SIG-M5 treated with dmso at 0.1 percent for 504 hours (cell line): Measurements from ENCODE around the gene SHISA3.

Source experiments
- DNase-seq: peaks from one replicate; lab custom pipeline; 2025; ENCODE audit not compliant: unreplicated experiment; lab: John Stamatoyannopoulos, UW

SHISA3 gene

DNA sequence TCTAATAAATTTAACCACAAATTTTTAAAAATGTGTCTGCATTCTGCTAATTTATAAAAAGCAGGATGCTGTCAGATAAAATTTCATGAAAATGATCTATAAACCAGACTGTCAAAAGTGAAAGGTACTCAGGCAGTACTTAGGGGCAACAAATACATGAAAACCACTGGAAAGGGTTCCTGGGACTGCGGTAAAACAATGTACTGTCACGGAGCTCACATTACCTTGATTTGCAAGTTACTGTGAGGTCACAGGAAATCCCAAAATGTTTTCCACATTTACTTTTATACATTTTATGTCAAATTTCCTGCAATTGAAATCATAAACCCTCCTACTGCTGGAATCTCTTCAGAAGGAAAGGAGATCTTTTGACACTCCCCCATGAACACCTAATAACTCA is 45.3 kb downstream of the SHISA3 start:
- DNase-seq: no peak

DNA sequence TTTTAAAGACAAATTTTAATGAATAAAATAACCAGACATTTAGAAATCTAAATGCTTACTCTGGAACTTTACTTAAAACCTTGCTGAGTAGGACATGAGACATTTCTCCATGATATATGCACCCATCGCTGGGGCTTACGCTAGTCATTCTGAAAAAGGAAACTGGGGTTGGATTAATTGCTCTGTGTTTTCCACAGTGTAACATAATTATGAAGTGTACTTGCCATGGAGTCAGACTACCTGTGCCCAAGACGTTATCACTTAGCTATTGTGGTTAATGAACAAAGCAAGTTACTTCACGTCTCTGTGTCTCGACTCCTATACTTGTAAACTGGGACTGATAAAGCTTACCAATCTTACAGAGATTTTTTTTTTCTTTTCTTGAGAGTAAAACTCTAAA is 47.8 kb downstream of the SHISA3 start:
- no peak for DNase-seq

DNA sequence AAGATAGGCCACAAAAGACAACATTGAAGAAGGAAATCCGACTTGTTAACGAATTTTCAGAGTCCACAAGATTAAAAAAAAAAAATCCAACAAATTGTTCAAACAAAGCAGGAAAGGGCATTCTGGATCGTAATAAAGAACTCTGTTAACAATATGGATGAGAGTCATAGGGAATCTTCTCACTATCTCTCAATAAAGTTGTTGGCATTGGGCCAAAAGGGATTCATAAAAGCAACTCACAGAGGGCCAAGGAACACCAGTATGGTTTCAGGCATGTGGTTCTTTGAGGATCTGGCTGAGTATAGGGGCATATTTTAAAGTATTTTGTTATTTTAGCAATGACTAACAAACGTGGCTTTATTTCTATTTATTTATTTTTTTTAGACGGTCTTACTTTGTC is 49.5 kb downstream of the SHISA3 start:
- no peak for DNase-seq
